Erythroblast (primary cell): ENCODE data around the gene GCH1.

Experiments used
- GATA1 ChIP-seq: IDR thresholded peaks from 2 replicates; pipeline ENCODE4 v1.6.1; 2011; ENCODE audit warnings: low read depth, mild to moderate bottlenecking, control low read depth, low read length, moderate library complexity
- POLR2A ChIP-seq: IDR thresholded peaks from 2 replicates; pipeline ENCODE4 v1.6.1; 2011; ENCODE audit warnings: mild to moderate bottlenecking, low read length

GRCh38 chr14:54854181-54854580, 48.4 kb downstream of the GCH1 start:
- TF ChIP-seq POLR2A (no peak), GATA1 (no peak)
